GM12892 (cell line): Measurements from ENCODE around the gene PLPP7.

ENCODE experiments used
- POLR2A ChIP-seq: IDR thresholded peaks from 2 replicates; pipeline ENCODE4 v1.6.1; 2011; ENCODE audit warnings: low read depth, low read length, control low read depth
- POLR2AphosphoS5 ChIP-seq: IDR thresholded peaks from 2 replicates; pipeline ENCODE4 v1.6.1; 2011; ENCODE audit warnings: low read depth, low read length, control low read depth

DNA sequence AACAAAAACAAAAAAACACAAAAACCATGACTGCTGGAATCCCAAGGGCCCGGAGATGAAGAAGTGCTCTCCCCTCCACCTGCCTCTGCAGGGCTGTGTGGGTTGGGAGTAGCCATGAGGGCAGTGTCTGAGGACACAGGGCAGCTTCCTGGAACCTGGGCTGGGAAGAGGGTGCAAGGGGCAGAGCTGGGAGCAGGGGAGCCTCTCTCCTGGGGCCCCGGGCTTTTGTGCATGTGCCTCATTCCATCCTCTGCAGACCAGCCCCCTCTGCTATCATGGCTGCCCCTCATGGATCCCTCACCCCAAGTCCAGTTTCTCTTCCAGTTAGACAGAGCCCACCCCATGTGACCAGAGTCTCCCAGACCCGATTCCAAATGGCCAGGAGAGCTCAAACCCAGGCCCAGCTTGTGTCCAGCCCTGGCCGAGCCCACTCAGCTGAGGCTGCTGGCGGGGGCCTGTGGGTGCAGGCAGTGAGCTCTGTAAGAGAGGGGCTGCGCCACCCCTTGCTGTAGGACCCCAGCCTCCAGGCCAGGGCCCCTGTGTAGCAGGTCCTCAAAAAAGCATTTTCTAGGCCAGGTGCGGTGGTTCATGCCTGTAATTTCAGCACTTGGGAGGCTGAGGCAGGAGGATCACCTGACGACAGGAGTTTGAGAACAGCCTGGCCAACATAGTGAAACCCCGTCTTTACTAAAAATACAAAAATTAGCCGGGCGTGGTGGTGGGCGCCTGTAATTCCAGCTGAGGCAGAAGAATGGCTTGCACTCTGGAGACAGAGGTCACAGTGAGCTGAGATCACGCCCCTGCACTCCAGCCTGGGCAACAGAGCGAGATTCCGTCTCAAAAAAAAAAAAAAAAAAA, 44.5 kb downstream of the PLPP7 start:
- TF ChIP-seq POLR2AphosphoS5 = no peak
- no peak for TF ChIP-seq POLR2A
